HUES48 (cell line): ENCODE data around the gene CH25H.

ENCODE experiments used
- H3K27ac ChIP-seq: one replicate; pipeline ENCODE4 v1.7.0; 2013; ENCODE audit warnings: low read depth, low read length, inconsistent platforms
- H3K27me3 ChIP-seq: 2 replicates; pipeline ENCODE4 v1.6.1; 2013; ENCODE audit warnings: mild to moderate bottlenecking, low read length; ENCODE audit not compliant: control insufficient read depth, insufficient read depth
- H3K36me3 ChIP-seq: 2 replicates; pipeline ENCODE4 v1.6.1; 2013; ENCODE audit warnings: low read length; ENCODE audit not compliant: control insufficient read depth, insufficient read depth
- H3K4me1 ChIP-seq: 2 replicates; pipeline ENCODE4 v1.6.1; 2013; ENCODE audit warnings: mild to moderate bottlenecking, low read length; ENCODE audit not compliant: control insufficient read depth, insufficient read depth
- H3K4me3 ChIP-seq: 2 replicates; pipeline ENCODE4 v1.5.1; 2013; ENCODE audit warnings: mild to moderate bottlenecking, low read depth, low read length
- H3K9ac ChIP-seq: 2 replicates; pipeline ENCODE4 v1.6.1; 2013; ENCODE audit warnings: mild to moderate bottlenecking, low read depth, low read length, moderate library complexity
- H3K9me3 ChIP-seq: 2 replicates; pipeline ENCODE4 v1.6.1; 2013; ENCODE audit warnings: low read length; ENCODE audit not compliant: control insufficient read depth, insufficient read depth

Gene CH25H

GRCh38 chr10:89213191-89213808 is 6.2 kb upstream of the CH25H start:
- Histone ChIP-seq H3K4me1 (peaks cover 10% of the 10 kb centered on the region; the same call in 1 of the 2 replicates), H3K9ac (no peak overlapping the region), H3K27ac (no peak overlapping the region)

GRCh38 chr10:89210794-89211425 is 3.8 kb upstream of the CH25H start:
- Histone ChIP-seq H3K27me3 (peaks cover 56% of the 10 kb centered on the region), H3K9ac (no peak overlapping the region), H3K27ac (no peak overlapping the region), H3K36me3 (no peaks in the 10 kb centered on the region), H3K4me1 (peaks cover 17% of the 10 kb centered on the region), H3K4me3 (no peak overlapping the region), H3K9me3 (no peaks in the 10 kb centered on the region)

More at GRCh38 chr10:89213191-89213808, 6.2 kb upstream of the CH25H start:
- H3K4me3 ChIP-seq: no peak overlapping the region
- H3K9me3 ChIP-seq: no peaks in the 10 kb centered on the region
- no peaks in the 10 kb centered on the region for H3K36me3 ChIP-seq
- H3K27me3 ChIP-seq: peaks cover 32% of the 10 kb centered on the region

- Histone ChIP-seq H3K9me3 (no peaks in the 10 kb centered on the region), H3K27ac (no peak overlapping the region), H3K36me3 (no peaks in the 10 kb centered on the region), H3K4me3 (no peak overlapping the region), H3K27me3 (peaks cover 68% of the 10 kb centered on the region), H3K9ac (no peak overlapping the region), H3K4me1 (peaks cover 23% of the 10 kb centered on the region)
Measured at GRCh38 chr10:89209718-89210117, 2.6 kb upstream of the CH25H start.

GRCh38 chr10:89207801-89208551 is 859 bp upstream of the CH25H start:
- Histone ChIP-seq H3K27me3 (peaks cover 84% of the 10 kb centered on the region), H3K27ac (no peak overlapping the region), H3K36me3 (no peaks in the 10 kb centered on the region), H3K4me1 (peaks cover 23% of the 10 kb centered on the region), H3K4me3 (peak overlapping the region; percentile 58), H3K9ac (peak overlapping the region; percentile 26; the same call in 1 of the 2 replicates), H3K9me3 (no peaks in the 10 kb centered on the region)

- Histone ChIP-seq H3K9me3 (no peaks in the 10 kb centered on the region), H3K4me1 (peaks cover 23% of the 10 kb centered on the region), H3K36me3 (no peaks in the 10 kb centered on the region), H3K4me3 (peak overlapping the region; percentile 58), H3K27ac (no peak overlapping the region), H3K9ac (no peak overlapping the region), H3K27me3 (peaks cover 84% of the 10 kb centered on the region)
Measured at GRCh38 chr10:89206402-89207180, 526 bp downstream of the CH25H start.

- H3K4me1 ChIP-seq: peaks cover 23% of the 10 kb centered on the region
- no peak overlapping the region for H3K4me3 ChIP-seq
- no peaks in the 10 kb centered on the region for H3K36me3 ChIP-seq
- no peak overlapping the region for H3K27ac ChIP-seq
- peaks cover 67% of the 10 kb centered on the region for H3K27me3 ChIP-seq
- no peak overlapping the region for H3K9ac ChIP-seq
- no peaks in the 10 kb centered on the region for H3K9me3 ChIP-seq
Measured at GRCh38 chr10:89204621-89205185, 2.4 kb downstream of the CH25H start.

GRCh38 chr10:89203237-89203636 is 3.9 kb downstream of the CH25H start:
- H3K9me3 ChIP-seq: no peaks in the 10 kb centered on the region
- no peak overlapping the region for H3K4me3 ChIP-seq
- no peaks in the 10 kb centered on the region for H3K36me3 ChIP-seq
- H3K27ac ChIP-seq: no peak overlapping the region
- H3K4me1 ChIP-seq: peaks cover 18% of the 10 kb centered on the region
- H3K27me3 ChIP-seq: peaks cover 52% of the 10 kb centered on the region
- H3K9ac ChIP-seq: no peak overlapping the region

- H3K36me3 ChIP-seq: no peaks in the 10 kb centered on the region
- peaks cover 40% of the 10 kb centered on the region for H3K27me3 ChIP-seq
- H3K9ac ChIP-seq: no peak overlapping the region
- peaks cover 17% of the 10 kb centered on the region for H3K4me1 ChIP-seq
- no peaks in the 10 kb centered on the region for H3K9me3 ChIP-seq
- no peak overlapping the region for H3K4me3 ChIP-seq
- H3K27ac ChIP-seq: no peak overlapping the region
Measured at GRCh38 chr10:89202033-89202425, 5.1 kb downstream of the CH25H start.

GRCh38 chr10:89201345-89202032 is 5.6 kb downstream of the CH25H start:
- Histone ChIP-seq H3K9ac (no peak overlapping the region), H3K36me3 (no peaks in the 10 kb centered on the region), H3K27me3 (peaks cover 34% of the 10 kb centered on the region), H3K9me3 (no peaks in the 10 kb centered on the region), H3K4me3 (no peak overlapping the region), H3K4me1 (peaks cover 11% of the 10 kb centered on the region), H3K27ac (no peak overlapping the region)

GRCh38 chr10:89197473-89197872 is 9.6 kb downstream of the CH25H start:
- no peaks in the 10 kb centered on the region for H3K27me3 ChIP-seq
- H3K9me3 ChIP-seq: no peaks in the 10 kb centered on the region

More at GRCh38 chr10:89197473-89197872, 9.6 kb downstream of the CH25H start:
- no peak overlapping the region for H3K27ac ChIP-seq
- H3K4me3 ChIP-seq: no peak overlapping the region
- H3K9ac ChIP-seq: no peak overlapping the region
- no peaks in the 10 kb centered on the region for H3K36me3 ChIP-seq
- no peaks in the 10 kb centered on the region for H3K4me1 ChIP-seq
